NOMO-1 treated with dmso at 0.1 percent for 144 hours (cell line): ENCODE measurements around the gene PLB1.

Experiments
- DNase-seq: peaks from one replicate; lab custom pipeline; 2025; ENCODE audit not compliant: unreplicated experiment; lab: John Stamatoyannopoulos, UW

The PLB1 gene

GRCh38 chr2:28607730-28608499, 112.1 kb downstream of the PLB1 start:
- no peak for DNase-seq

GRCh38 chr2:28608500-28609424, 112.9 kb downstream of the PLB1 start:
- no peak for DNase-seq

- DNase-seq: no peak
Observed at GRCh38 chr2:28610583-28611201, 114.8 kb downstream of the PLB1 start.

DNA sequence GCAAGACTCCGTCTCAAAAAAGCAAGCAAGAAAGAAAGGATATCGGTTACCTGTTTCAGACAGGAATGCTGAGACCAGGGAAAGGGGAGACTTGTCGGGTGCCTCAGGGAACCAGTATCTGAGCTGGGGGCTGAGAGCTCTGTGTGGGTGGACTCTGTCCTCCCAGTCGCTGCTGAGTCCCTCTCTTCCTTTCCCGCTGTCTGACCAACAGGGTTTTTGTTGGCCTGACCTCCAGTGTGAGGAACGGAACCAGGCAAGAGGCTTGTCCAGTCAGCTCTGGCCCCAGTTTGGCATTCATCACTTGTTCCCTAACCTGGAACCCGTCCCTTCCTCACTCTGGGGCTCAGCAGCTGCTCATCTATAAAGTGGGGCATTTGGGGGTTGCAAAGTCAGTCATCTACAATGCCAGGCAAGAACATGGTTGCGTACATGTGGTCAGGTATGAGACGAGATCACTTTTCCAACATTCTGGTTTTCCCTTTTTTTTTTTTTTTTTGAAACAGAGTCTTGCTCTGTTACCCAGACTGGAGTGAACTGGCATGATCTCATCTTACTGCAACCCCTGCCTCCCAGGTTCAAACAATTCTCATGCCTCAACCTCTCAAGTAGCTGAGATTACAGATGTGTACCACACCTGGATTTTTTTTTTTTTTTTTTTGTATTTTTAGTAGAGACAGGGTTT, 116.4 kb downstream of the PLB1 start:
- no peak for DNase-seq

- no peak for DNase-seq
Observed at GRCh38 chr2:28613186-28613585, 117.3 kb downstream of the PLB1 start.

GRCh38 chr2:28613633-28614501, 118.0 kb downstream of the PLB1 start:
- DNase-seq: no peak

DNA sequence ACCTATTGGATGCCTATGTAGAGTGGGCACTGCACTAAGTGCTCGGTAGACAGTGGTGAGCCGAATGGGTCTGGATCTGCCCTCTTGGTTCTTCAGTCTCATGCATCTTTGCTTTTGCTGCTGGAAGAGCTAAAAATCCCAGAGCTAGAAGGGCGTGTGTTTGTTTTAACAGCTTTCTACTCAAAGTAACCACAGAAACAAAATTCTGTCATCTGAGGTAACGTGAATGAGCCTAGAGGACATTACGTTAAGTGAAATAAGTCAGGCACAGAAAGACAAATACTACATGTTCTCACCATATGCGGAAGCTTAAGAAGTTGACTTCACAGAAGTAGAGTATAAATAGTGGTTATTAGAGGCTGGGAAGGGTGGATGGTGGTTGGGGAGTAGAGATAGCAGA, 119.8 kb downstream of the PLB1 start:
- DNase-seq: no peak

- DNase-seq: no peak
Observed at GRCh38 chr2:28616396-28616999, 120.6 kb downstream of the PLB1 start.

DNA sequence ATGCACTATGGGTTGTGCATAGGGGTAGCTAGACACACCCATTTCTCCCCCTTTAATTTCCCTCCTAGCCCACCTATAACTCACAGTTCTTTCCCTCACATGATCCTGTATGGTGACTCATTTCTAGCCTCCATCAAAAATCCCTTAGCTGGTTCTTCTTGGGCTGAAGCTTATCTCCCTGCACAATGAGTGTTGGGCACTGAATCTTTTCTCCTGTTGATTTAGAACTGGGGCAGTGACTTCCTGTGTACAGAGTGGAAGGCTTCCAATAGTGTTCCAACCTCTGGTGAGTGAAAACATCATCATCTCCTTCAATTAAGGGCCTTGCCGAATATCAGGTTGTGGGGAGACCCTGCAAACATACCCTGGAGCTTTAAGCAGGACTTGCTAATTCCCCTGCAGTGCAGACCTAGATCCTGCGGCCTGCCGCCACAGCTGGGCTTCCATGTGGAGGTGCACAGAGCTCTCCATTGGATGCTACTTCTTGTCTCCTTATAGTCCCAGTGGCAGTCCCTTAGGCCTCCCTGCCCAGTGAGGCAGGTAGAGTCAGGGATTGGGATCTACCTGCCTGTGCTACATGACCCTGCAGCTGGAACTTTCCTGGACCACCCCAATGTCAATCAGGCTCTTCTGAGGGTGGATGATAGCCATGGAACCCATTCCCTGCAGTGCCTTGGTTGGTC, 121.8 kb downstream of the PLB1 start:
- DNase-seq: no peak

DNA sequence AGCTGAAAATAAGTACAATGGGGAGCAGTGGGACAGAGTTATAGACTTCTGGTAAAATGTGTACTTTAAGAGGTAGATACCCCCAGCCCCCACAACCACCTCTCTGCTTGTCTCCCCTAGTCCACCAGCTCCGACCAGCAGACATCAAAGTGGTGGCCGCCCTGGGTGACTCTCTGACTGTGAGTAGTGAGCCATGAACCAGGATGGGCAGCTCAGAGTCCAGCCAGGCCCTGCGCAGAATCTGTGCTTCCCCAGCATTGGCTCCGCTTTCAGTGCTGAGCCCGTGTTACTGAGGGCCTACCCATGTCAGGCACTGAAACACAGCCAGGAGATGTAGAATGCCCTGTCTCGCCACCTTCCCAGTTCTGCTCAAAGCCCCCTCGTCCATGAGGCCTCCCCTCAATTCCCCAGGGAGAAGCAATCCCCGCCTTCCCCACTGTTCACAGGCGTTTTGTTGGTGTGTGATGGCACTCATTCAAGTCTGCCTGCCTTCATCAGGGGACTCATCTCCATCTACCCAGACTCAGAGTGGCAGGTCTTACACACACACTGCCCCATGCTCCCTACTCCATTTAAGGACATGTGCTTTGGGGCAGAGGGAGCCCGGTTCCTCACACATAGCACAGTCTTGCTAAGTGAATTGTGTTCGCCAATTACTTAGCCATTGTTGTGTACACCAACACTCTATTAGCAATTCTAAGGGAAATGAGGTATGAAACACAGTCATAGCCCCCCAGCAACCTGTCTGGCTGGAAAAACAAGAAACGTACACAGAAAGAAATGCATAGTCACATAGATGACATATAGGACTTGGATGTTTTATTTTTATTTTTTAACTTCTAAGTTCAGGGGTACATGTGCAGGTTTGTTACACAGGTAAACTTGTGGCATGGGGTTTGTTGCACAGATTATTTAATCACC, 122.6 kb downstream of the PLB1 start:
- DNase-seq: no peak

DNA sequence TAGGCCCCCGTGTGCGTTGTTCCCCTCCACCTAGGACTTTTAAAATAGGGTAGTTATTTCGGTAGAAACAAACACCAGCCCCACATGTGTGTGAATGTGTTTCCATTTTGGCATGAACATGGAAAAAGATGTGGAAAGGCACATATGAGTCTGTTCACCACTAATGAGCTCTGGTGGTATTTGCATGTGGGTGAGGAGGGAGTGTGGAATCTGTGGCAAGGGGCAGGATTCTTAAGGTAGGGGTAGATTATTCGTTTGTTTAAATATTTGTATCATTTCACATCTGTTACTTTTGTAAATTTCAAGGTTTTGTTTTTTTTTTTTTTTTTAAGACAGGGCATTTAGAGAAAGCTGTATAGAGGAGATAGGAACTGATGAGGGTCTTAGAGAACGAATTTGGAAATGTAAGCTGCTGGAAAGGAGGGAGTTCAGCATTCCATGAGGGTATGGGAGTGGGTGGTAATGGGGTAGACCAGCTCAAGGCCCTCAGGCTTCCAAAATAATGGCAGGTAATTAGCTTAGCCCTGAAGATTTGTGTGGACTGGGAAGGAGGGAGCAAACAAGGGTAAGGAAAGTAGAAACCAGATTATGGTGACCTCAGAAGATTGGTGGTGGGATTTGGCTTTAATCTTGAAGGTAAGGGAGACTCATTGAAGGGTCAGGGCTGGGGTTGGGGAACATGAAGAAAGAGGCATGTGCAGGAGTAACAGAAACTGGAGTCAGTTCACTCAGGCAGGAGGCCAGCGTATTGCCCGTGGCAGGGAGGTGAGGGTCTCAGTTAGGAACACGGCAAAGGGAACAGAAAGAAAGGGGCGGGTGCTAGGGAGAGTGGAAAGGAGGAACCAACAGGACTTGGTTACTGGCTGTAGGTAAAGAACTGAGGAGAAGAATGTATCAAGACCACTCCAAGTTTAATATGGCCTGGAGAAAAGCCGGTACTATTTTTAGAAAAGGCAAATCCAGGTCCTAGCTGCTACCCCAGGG, 123.6 kb downstream of the PLB1 start:
- no peak for DNase-seq

GRCh38 chr2:28620291-28620793, 124.5 kb downstream of the PLB1 start:
- no peak for DNase-seq

DNA sequence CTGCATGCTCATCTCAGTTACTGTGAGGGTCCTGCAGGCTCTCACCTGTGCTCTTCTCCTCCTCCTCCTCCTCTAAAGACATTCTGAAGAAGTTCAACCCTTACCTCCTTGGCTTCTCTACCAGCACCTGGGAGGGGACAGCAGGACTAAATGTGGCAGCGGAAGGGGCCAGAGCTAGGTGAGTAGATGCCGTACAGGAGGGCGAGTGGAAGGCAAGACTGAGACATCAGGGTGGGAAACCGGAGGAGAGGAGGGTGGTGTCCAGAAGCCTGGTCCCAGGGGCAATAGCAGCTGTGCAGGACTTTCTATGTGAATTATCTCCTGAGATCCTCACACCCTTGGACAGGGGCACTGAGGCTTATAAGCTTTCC, 124.9 kb downstream of the PLB1 start:
- DNase-seq: no peak

DNA sequence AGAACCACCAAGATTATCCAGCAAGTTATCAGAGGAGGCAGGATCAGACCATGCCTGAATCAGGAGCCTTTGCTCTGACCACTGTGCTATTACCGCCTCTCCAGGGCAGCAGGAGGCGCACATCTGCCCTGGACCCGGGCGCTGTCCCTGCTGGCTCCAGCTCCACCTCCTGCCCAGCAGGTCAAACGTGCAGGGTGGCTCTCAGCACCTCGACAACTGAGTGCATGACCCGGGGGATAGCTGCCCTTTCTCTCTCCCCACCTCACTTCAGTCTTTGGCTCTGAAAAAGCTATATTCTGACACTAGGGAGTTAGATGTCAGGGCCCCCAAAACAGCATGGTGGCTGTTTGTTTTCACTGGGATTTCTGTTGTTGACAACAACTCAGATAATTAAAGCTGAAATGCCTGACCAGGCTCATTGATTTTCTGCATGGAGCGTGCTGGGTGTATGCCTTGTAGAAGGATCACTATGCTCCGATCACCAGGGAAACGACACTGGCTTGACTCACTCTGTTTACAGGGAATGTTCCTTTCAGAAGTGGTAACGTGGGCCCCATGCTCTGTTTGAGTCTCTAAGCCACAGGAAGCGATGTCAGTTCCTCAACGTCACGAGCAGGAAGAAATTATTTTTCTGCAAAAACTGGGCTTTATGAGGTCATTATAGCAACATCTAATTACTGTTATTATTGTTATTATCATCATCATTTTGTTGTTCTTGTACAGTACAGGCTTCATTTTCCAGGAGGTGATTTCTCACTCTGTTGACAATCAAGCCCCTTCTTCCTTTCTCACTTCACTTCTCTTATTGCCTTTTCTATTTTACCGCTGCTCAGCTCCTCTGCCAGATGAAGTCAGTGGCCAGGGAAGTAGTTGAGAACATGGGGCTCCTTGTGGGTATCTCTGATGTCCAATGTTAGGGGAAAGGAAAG, 125.6 kb downstream of the PLB1 start:
- peak; percentile 28 for DNase-seq

DNA sequence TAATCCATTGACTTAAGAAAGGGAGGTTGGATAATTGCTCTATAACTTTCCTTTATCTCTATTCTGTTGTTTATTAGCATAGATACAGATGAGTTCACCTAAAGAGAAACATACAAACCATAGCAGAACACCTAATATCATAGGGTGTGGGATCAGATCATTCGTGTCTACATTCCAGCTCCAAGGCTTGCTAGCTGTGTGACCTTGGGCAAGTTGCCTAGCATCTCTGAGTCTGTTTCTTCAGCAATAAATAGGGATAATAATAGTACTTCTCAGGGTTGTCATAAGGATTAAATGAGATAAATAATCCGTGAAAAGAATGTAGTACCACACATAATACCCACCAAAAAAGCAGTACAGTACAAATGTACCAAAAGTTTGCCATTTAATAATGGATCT, 126.2 kb downstream of the PLB1 start:
- DNase-seq: no peak
